Epithelial cell of proximal tubule (primary cell): ENCODE results near the gene TENM4. TPM values are rescaled to one million over a fixed set of nuclear protein-coding genes. Genes with fewer than 3 reads are reported as not detected.

ENCODE experiments used
- DNase-seq: peaks from one replicate; pipeline ENCODE4 v3.0.0-alpha.2; 2011; ENCODE audit warnings: low read depth
- H3K4me3 ChIP-seq: 2 replicates; pipeline ENCODE4 v1.5.1; 2011; ENCODE audit warnings: low read depth, mild to moderate bottlenecking, low read length
- total RNA-seq: library from RNA; depleted of rRNA; stranded (reverse); fragments of >200 nt; gene quantifications from 2 replicates; pipeline ENCODE4 v1.2.3, GENCODE V29; 2015
- TF ChIP-seq, protein P1 (sequence below): conservative IDR thresholded peaks from 2 replicates; pipeline ENCODE4 v1.5.1; 2012; ENCODE audit warnings: low read depth, mild to moderate bottlenecking, low read length

The TENM4 gene
- total RNA-seq, 1 donor from 2014 or later = 22.2 TPM

DNA sequence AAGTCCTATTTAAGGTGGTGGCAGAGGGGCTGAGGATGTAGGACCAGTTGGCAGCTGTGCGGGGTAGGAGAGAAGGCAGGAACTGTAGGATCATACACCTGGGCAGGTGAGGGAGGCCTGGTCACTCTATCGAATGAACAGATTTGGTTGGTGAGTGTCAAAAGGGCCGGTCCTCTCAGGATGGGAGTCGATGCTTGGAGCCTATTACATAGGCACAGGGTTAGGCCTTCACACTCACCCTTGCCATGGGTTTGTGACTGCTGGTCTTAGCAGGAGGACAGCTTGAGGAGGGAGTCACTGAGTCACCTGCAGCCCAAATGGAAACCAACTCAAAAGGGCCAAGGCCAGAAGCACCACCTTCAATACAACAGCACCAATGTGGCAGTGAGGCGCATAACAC is 786.0 kb downstream of the TENM4 start:
- TF ChIP-seq, protein P1, sequence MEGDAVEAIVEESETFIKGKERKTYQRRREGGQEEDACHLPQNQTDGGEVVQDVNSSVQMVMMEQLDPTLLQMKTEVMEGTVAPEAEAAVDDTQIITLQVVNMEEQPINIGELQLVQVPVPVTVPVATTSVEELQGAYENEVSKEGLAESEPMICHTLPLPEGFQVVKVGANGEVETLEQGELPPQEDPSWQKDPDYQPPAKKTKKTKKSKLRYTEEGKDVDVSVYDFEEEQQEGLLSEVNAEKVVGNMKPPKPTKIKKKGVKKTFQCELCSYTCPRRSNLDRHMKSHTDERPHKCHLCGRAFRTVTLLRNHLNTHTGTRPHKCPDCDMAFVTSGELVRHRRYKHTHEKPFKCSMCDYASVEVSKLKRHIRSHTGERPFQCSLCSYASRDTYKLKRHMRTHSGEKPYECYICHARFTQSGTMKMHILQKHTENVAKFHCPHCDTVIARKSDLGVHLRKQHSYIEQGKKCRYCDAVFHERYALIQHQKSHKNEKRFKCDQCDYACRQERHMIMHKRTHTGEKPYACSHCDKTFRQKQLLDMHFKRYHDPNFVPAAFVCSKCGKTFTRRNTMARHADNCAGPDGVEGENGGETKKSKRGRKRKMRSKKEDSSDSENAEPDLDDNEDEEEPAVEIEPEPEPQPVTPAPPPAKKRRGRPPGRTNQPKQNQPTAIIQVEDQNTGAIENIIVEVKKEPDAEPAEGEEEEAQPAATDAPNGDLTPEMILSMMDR = no peak
- no peak overlapping the region for H3K4me3 ChIP-seq

GRCh38 chr11:78654071-78654470 is 786.8 kb downstream of the TENM4 start:
- no peak overlapping the region for H3K4me3 ChIP-seq
- DNase-seq = no peak
- TF ChIP-seq, protein P1 = no peak

More for the DNA sequence above, 786.0 kb downstream of the TENM4 start:
- DNase-seq = no peak

GRCh38 chr11:78653294-78653909 is 787.4 kb downstream of the TENM4 start:
- DNase-seq = no peak
- TF ChIP-seq, protein P1 = no peak
- no peak overlapping the region for H3K4me3 ChIP-seq

DNA sequence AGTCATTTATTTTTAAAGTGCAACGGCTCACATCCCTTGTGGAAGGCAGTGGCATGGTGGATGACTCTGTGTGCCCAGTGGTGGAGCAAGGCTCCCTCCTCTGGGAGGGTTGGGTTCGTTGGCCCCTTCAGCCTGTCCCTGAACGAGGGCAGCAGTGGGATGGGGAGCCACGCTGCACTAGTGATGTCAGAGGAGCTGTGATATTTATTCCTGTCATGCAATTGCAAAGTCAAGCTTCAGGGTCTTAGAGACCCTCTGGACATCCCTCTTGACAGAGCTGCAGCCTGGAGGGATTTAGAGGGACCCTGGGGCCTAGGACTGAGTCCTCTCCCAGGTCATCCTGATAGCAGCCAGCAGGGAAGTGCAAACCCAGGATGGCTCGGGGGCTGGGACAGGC is 788.0 kb downstream of the TENM4 start:
- no peak overlapping the region for H3K4me3 ChIP-seq
- no peak for DNase-seq
- TF ChIP-seq, protein P1 = no peak

DNA sequence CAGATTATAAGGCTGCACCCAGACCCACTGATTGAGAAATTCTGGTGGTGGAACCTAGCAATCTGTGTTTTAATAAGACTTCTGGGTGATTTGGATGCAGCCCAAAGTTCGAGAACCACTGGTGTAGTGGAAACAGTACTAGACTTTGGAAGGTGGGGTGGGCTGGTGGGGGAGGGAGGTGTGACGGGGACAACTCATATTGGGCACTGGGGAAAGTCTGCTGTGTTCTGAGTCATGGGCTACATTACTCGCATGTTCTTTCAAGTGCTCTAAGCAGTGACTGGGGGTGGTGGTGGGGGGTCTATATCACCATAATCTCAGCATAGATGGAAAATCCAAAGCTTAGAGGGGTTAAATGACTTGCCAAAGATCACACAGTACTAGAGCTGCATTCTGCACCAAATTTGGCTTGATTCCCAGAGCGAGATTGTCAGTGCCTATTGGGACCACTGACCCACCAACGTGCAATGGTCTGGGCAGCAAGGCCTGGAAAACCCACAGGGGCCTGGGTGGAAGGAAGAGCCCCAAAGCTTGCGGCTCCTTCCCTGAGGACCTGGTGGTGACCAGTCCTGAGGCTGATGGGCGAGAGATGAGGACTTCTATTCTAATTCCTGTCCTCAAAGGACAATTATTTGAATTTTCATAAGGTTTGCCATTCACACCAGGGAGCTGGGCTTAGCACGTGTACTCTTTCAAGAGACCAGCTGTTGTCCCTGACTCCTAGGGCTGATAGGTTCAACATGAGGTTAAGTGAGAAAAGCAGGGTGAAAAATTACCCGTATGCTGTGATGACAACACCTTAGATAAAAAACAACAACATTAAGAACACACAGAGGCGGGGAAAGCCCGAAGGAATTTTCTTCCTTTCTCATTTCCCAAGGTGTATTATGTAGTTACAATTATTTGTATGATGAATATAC is 788.6 kb downstream of the TENM4 start:
- DNase-seq = no peak
- TF ChIP-seq, protein P1 = no peak
- no peak overlapping the region for H3K4me3 ChIP-seq

GRCh38 chr11:78651136-78651775 is 789.6 kb downstream of the TENM4 start:
- DNase-seq = no peak
- no peak overlapping the region for H3K4me3 ChIP-seq
- TF ChIP-seq, protein P1 = no peak
